HG03571 (cell line): ENCODE measurements around the gene ALDH1A3.

Source experiments
- ATAC-seq: cut with Tn5 transposase; IDR thresholded peaks from one replicate; pipeline ENCODE4 v1.9.1; 2021; ENCODE audit not compliant: unreplicated experiment

The ALDH1A3 gene

GRCh38 chr15:100858294-100858693 is 21.3 kb upstream of the ALDH1A3 start:
- ATAC-seq: no peak

GRCh38 chr15:100859970-100860828 is 19.4 kb upstream of the ALDH1A3 start:
- ATAC-seq: no peak

GRCh38 chr15:100860829-100861510 is 18.7 kb upstream of the ALDH1A3 start:
- ATAC-seq: no peak

GRCh38 chr15:100861511-100861991 is 18.1 kb upstream of the ALDH1A3 start:
- ATAC-seq: no peak

DNA sequence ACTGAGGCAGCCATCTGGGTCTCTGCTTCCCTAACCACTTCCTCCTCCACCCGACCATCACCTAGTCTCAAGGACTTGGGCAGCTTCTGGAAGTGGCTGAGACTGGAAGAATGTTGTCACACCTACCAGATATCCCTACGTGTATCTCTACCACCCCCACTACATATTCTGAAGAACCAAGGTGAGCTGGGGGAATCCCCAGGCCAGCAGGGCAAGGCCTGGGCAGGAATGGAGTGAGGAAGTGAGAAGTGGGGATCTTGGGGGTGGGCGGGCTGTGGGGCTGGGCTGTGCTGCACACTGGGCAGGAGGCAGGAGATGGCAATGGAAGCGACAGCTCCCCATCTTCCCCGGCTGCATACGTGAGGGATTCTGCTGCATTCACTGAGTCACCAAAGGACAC is 17.5 kb upstream of the ALDH1A3 start:
- no peak for ATAC-seq

DNA sequence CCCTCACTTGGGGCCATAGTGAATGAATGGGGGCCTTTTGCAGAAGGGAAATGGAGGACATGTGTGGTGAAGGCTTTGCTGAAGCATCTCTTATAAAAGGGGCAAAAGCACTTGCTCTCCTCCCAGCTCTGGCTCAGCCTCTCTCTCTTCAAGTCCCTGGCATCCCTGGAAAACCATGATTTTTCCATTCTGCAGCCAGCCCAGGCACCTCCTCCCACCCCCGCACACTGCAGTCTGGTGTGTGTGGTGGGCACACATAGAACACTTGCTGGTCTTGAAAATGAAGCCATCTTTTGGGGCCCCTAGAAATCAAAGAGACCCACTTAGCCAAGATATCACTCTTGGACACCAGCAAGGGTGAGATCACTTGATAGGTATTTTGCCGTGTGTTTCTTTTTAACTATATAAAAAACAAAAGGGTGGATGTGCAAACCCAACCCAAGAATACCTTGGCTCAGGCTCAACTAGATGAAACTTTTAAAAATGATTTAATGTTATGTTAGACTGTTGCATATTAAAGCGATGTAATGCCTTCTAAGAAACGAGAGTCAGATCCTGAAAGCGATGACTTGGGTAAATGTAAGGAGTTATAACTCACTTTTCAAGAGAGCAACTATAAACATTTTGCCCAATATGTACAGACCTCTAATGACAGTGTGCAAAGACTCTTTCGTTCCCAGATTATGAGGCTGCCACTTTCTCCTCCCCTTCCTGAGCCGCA is 16.4 kb upstream of the ALDH1A3 start:
- ATAC-seq: no peak

DNA sequence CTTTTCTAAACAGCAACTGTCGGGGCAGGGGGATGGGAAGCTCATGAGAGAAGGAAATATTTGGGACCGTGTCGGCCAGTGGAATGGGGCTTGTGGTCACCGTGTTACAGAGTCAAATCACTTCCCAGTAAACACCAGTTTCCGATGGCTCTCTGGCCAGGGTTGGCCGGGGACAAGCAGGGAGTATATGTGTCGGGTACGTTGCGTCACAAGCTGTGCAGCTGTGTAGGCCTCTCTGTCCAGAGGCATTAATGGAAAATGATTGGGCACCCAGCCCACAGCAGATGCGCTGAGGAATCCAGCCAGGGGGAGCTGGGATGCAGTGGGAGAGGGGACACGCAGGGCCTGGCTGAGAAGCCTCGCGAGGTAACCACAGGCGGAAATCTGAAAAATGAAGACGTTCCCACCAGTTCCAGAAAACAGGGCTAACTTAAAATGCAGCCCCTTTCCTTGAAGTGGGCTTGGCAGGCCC is 15.8 kb upstream of the ALDH1A3 start:
- no peak for ATAC-seq

DNA sequence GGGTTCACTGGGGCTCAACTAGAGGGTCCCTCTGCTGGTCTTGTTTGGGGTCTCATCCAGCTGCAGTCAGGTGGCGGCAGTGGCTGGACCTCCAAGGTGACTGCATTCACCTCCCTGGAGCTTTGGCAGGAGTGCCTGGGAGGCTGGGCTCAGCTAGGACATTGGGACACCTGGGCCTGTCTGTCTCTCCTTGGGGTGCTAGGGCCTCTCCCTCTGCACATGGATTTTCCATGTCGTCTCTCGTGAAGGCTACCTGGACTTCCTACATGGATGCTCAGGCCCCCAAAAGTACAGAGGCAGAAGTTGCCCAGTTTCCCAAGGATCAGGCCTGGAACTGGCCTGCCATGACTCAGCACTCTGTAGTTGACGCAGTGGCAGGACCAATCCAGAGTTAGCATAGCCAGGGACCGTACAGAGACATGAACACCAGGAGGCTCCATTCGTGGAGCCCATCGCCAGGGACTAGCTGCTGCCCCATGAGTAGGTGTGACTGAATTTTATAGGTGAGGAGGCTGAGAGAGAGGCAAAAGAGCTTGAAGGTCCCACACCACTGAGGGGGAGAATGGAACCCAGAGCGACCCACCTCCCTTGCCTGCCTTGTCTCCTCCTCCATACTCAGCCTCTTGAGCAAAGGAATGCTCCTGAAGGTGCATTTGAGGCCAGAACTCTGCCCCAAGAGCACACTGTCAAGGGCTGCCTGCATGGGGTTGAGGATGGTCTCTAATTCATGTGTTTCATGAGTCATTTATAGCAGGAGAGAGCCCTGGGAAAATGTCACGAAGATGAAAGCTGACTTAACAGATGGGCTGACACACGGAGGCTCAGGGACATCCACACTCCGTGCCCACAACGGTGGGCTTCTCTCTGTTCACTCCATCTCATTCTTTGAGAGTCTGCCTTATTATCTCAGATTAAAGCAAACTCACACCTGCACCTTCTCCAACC is 13.0 kb upstream of the ALDH1A3 start:
- ATAC-seq: no peak

DNA sequence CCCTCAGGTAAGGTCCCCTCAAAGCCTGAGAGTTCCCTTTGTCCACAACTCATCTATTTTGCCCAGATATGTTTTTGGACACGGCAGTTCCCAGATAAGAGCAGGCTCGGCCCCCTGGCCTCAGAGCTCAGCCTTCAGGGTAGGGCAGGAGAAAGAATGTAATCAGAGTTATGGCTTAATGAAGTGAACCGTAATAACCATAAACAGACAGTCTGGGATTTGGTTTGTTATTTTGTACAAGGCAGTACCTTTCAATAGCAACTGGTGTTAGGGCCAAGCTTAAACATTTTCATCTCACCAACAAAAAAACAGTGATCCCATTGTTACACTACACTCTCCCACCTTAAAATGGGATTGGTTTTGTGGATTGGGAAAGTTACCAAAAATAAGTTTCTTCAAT is 12.2 kb upstream of the ALDH1A3 start:
- ATAC-seq: no peak

- ATAC-seq: no peak
Measured at GRCh38 chr15:100869151-100869999, 10.3 kb upstream of the ALDH1A3 start.

GRCh38 chr15:100873029-100873677 is 6.5 kb upstream of the ALDH1A3 start:
- no peak for ATAC-seq

DNA sequence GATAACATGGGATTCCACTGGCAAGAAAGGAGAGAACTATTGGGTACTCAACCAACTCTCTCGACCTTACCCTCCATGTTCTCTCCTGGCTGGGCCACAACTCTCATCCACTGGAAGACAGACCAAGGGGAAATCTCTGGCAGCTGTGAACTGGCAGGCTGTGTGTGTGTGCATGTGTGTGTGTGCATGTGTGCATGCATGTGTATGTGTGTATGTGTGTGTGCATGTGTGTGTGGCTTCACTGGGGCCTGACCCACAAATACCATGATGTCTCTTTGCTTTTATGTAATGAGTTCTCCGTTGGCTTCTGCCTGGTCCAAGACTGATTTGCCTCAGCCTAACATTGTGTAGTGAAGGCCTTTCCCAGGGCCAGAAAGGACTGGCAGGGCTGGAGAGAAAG is 4.1 kb upstream of the ALDH1A3 start:
- no peak for ATAC-seq

DNA sequence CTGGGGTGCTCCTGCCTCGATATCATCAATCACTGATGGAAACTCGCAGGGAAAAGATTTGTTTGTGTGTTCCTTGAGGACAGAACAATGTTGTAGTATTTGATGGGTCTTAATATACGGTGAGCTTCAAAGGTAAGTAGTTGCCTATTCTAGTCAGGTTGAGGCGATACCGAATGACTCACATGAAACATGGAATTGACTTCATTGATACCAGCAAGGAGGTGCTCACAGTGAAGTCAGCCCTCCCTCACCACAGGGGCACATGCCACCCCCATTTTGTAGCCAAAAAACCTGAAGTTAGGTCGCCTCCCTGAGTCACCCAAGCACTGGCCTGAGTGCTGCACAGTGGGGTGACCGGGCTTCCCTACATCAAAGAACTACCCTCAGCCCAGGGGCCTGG is 3.7 kb upstream of the ALDH1A3 start:
- ATAC-seq: no peak

- no peak for ATAC-seq
Measured at GRCh38 chr15:100877551-100877950, 2.1 kb upstream of the ALDH1A3 start.

GRCh38 chr15:100878130-100878529 is 1.5 kb upstream of the ALDH1A3 start:
- no peak for ATAC-seq

- no peak for ATAC-seq
Measured at GRCh38 chr15:100878648-100879047, 983 bp upstream of the ALDH1A3 start.

GRCh38 chr15:100879061-100879463 is 569 bp upstream of the ALDH1A3 start:
- ATAC-seq: no peak

DNA sequence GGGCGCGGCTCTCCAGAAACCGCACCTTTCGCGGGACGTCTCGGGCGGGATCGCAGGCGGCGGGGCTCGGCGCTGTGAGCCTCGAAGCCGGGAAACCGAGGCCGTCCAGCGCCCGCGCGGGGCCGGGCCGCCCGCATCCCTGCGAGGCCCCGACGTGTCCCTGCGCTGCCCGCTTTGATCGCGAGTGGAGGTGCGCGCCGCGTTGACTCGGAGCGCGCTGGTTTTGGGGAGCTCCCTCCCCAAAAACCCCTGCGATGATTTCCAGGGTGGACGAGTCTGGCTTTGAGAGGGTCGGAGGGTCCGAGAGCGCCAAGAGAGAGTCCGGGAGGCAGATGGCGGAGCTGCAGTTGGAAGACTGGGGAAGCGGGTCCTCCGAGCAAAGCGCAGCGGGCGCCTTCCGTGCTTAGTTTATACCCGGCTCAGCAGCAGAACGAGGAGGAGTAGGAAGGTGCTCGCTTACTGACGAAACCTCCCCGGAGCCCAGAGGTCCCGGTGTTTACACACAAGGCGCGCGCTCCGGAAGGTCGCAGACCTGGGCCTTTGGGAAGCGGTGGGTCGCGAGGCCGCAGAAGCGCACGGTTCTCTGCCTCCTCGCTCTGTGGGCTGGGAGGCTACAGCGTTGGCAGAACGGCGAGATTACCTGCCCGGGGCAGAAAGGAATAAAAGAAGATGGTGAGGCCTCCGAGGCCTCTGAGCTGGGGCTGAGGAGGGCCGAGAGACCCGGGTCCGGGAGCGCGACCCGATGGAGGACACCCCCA is 687 bp downstream of the ALDH1A3 start:
- ATAC-seq: no peak
